ENCODE measurements around the gene DISP2.

DISP2 gene

GRCh38 chr15:40357723-40358470 lies at the start of gene DISP2:
TSS of gene DISP2 (plus strand) at chr15:40358219. CDS start at chr15:40358322, 103 bp downstream.
- peak; percentile 36 for DNase-seq

- no peak for DNase-seq
These were observed 48.6 kb upstream of the DISP2 start for GRCh38 chr15:40309344-40309862.

GRCh38 chr15:40310001-40310959 lies 47.7 kb upstream of the DISP2 start:
- DNase-seq: peak; percentile 19

- no peak for DNase-seq
These were observed 47.0 kb upstream of the DISP2 start for GRCh38 chr15:40310993-40311392.

GRCh38 chr15:40312370-40313158 lies 45.5 kb upstream of the DISP2 start:
- DNase-seq: no peak

- peak; percentile 77 for DNase-seq
These were observed 44.3 kb upstream of the DISP2 start for GRCh38 chr15:40313531-40314398.

- DNase-seq: no peak
These were observed 43.2 kb upstream of the DISP2 start for GRCh38 chr15:40314723-40315276.

GRCh38 chr15:40316931-40317330 lies 41.1 kb upstream of the DISP2 start:
- DNase-seq: no peak

- DNase-seq: no peak
These were observed 40.4 kb upstream of the DISP2 start for GRCh38 chr15:40317580-40317979.

- no peak for DNase-seq
These were observed 37.6 kb upstream of the DISP2 start for GRCh38 chr15:40320409-40320808.

GRCh38 chr15:40320931-40321371 lies 37.1 kb upstream of the DISP2 start:
- peak; percentile 54 for DNase-seq

GRCh38 chr15:40322531-40323238 lies 35.3 kb upstream of the DISP2 start:
- no peak for DNase-seq

- peak; percentile 92 for DNase-seq
These were observed 34.6 kb upstream of the DISP2 start, which contains the start of gene INAFM2 for GRCh38 chr15:40323239-40323952. TSS of gene INAFM2 (plus strand) at chr15:40323692. CDS start at chr15:40324056, 364 bp downstream.

- DNase-seq: no peak
These were observed 33.8 kb upstream of the DISP2 start for GRCh38 chr15:40323953-40324937.

GRCh38 chr15:40325188-40325587 lies 32.8 kb upstream of the DISP2 start:
- no peak for DNase-seq

GRCh38 chr15:40325700-40326099 lies 32.3 kb upstream of the DISP2 start:
- no peak for DNase-seq

- peak; percentile 4 for DNase-seq
These were observed 30.6 kb upstream of the DISP2 start for GRCh38 chr15:40327457-40327856.

- DNase-seq: no peak
These were observed 29.8 kb upstream of the DISP2 start for GRCh38 chr15:40328176-40328575.

GRCh38 chr15:40328751-40329150 lies 29.3 kb upstream of the DISP2 start:
- DNase-seq: no peak

Data from NCI-H1694 treated with DMSO at 0.1 percent for 48 hours (cell line).